SK-N-MC (cell line): ENCODE measurements around the gene TNKS2.
A peak's percentile ranks its signal among the peaks of the same experiment; 100 is the strongest.

Experiments used
- DNase-seq: peaks from one replicate; pipeline ENCODE4 v3.0.0-alpha.2; 2011; ENCODE audit warnings: low read depth, low spot score
- H3K27ac ChIP-seq: fragments of 200-600 bp; sonication (generic); 2 replicates; pipeline ENCODE4 v1.5.1; 2016; ENCODE audit warnings: mixed run types
- H3K36me3 ChIP-seq: fragments of 200-600 bp; sonication (generic); 2 replicates; pipeline ENCODE4 v1.6.1; 2017; ENCODE audit warnings: antibody characterized with exemption, low read length, mixed read lengths; ENCODE audit not compliant: insufficient read depth
- H3K4me3 ChIP-seq: fragments of 200-600 bp; sonication (generic); 2 replicates; pipeline ENCODE4 v1.5.1; 2016
- H3K9ac ChIP-seq: fragments of 200-600 bp; sonication (generic); 2 replicates; pipeline ENCODE4 v1.8.0; 2017; ENCODE audit warnings: mixed run types, mixed read lengths; ENCODE audit not compliant: insufficient read length
- H3K9me3 ChIP-seq: fragments of 200-600 bp; sonication (generic); 2 replicates; pipeline ENCODE4 v1.6.1; 2017; ENCODE audit warnings: low read depth, mild to moderate bottlenecking, antibody characterized with exemption, low read length, moderate library complexity, mixed read lengths
- EZH2 ChIP-seq: fragments of 200-600 bp; sonication (generic); IDR thresholded peaks from one replicate; pipeline ENCODE4 v1.6.1; 2017; ENCODE audit warnings: antibody characterized with exemption
- FOXP2 ChIP-seq: optimal IDR thresholded peaks from 2 replicates; pipeline ENCODE3; 2011; ENCODE audit warnings: mild to moderate bottlenecking, moderate library complexity; ENCODE audit not compliant: insufficient read depth; ENCODE audit errors: extremely low read length, control extremely low read depth
- POLR2AphosphoS5 ChIP-seq: IDR thresholded peaks from 2 replicates; pipeline ENCODE4 v1.6.1; 2012; ENCODE audit warnings: mild to moderate bottlenecking, low read depth, low read length, borderline replicate concordance

TNKS2 gene

GRCh38 chr10:91908337-91909116 is 110.3 kb downstream of the TNKS2 start:
- H3K4me3 ChIP-seq = peak overlapping the region; percentile 86
- TF ChIP-seq POLR2AphosphoS5 (peak; percentile 24; the same call in 1 of the 2 replicates), EZH2 (no peak), FOXP2 (no peak)
- DNase-seq = no peak
- H3K9me3 ChIP-seq = no peaks in the 10 kb centered on the region
- H3K27ac ChIP-seq = no peak overlapping the region
- H3K9ac ChIP-seq = peak overlapping the region; percentile 63
- no peaks in the 10 kb centered on the region for H3K36me3 ChIP-seq

- H3K4me3 ChIP-seq = peak within 1 kb of the TSS; percentile 86
- H3K36me3 ChIP-seq = no peaks in the 10 kb centered on the region
- H3K9ac ChIP-seq = peak within 1 kb of the TSS; percentile 63
- H3K9me3 ChIP-seq = no peaks in the 10 kb centered on the region
- no peak within 1 kb of the TSS for H3K27ac ChIP-seq
- no peak for DNase-seq
- TF ChIP-seq EZH2 (no peak), FOXP2 (no peak), POLR2AphosphoS5 (no peak)
Observed at GRCh38 chr10:91909117-91909677, 111.0 kb downstream of the TNKS2 start, which contains the start of gene FGFBP3. Gene FGFBP3 (minus strand): TSS chr10:91909486. CDS start chr10:91908969, 517 bp downstream.

GRCh38 chr10:91910467-91910866 is 112.2 kb downstream of the TNKS2 start:
- DNase-seq = no peak
- TF ChIP-seq POLR2AphosphoS5 = no peak
- no peak for TF ChIP-seq FOXP2
- TF ChIP-seq EZH2 = no peak
- Histone ChIP-seq H3K9ac (no peak overlapping the region), H3K4me3 (no peak overlapping the region), H3K36me3 (no peaks in the 10 kb centered on the region), H3K9me3 (no peaks in the 10 kb centered on the region), H3K27ac (no peak overlapping the region)
